HepG2 (cell line): ENCODE results near the gene BBC3. TPM values are rescaled to one million over a fixed set of nuclear protein-coding genes. Genes with fewer than 3 reads are reported as not detected.

Experiments used
- ATAC-seq: fragments of 200-7000 bp; cut with Tn5 transposase; 3 replicates; pipeline ENCODE4 v1.9.1; 2020; ENCODE audit warnings: mild to moderate bottlenecking, moderate library complexity
- BruUV-seq: library from RNA; stranded (reverse); fragments of 400-500 nt; replicated peaks from 2 replicates; lab custom pipeline; 2021; lab: Mats Ljungman, UMichigan
- CTCF ChIA-PET: fragments of 300-600 bp; formaldehyde crosslinking; extraction: SDS; loops from one replicate; lab custom pipeline; 2021; ENCODE audit warnings: low total read pairs, inconsistent platforms, low intra/inter-chr PET ratio; lab: Yijun Ruan, JAX
- POLR2A ChIA-PET: fragments of 350-600 bp; sonication (Branson Sonifier 250); formaldehyde crosslinking; loops from one replicate; lab custom pipeline; 2020; ENCODE audit warnings: antibody characterized with exemption, inconsistent platforms; lab: Yijun Ruan, JAX
- DNase-seq: peaks from one replicate; pipeline ENCODE4 v3.0.0-alpha.2; 2015; ENCODE audit warnings: low spot score
- FAIRE-seq: peaks from 3 replicates; lab custom pipeline; 2011; peaks lifted over from hg19 to GRCh38; lab: Jason Lieb, UNC
- H2AFZ ChIP-seq: one replicate; pipeline ENCODE4 v1.6.1; 2011; ENCODE audit warnings: low read length, inconsistent platforms
- H3K27ac ChIP-seq: fragments of 300-600 bp; 3 replicates; pipeline ENCODE4 v1.8.0; 2011; ENCODE audit warnings: mixed run types, mild to moderate bottlenecking, mixed read lengths, low read length, inconsistent platforms; ENCODE audit not compliant: insufficient read depth; ENCODE audit errors: extremely low read length
- H3K27me3 ChIP-seq, 2 experiments: fragments of 200-600 bp in 1 of 2; 2 replicates in 1 of 2; 3 replicates in 1 of 2; pipeline versions ENCODE4 v1.6.0 to v1.8.0; 2011; ENCODE audit warnings: low read length in 2 of 2, mild to moderate bottlenecking in 2 of 2, moderate library complexity in 2 of 2, inconsistent platforms in 1 of 2; ENCODE audit not compliant: insufficient read depth in 2 of 2, control insufficient read depth in 1 of 2
- H3K36me3 ChIP-seq, 2 experiments: fragments of 200-600 bp in 1 of 2; replicated peaks in 1 of 2; 2 replicates in 1 of 2; 3 replicates in 1 of 2; pipeline versions ENCODE4 v1.5.1 to v1.8.0; 2011; ENCODE audit warnings: low read length in 2 of 2, inconsistent platforms in 1 of 2; ENCODE audit not compliant: insufficient read depth in 2 of 2, control insufficient read depth in 1 of 2
- H3K4me1 ChIP-seq: 2 replicates; pipeline ENCODE4 v1.5.1; 2012; ENCODE audit warnings: low read length, inconsistent platforms; ENCODE audit not compliant: insufficient read depth
- H3K4me2 ChIP-seq: 2 replicates; pipeline ENCODE4 v1.6.0; 2011; ENCODE audit warnings: low read depth, low read length, inconsistent platforms
- H3K4me3 ChIP-seq, 3 experiments: fragments of 200-600 bp in 1 of 3; sonication (generic), shearing (Covaris generic) in 1 of 3; replicated peaks in 1 of 3; 2 replicates each; pipeline ENCODE4 v1.5.1; 2011 to 2016; ENCODE audit warnings: low read length in 3 of 3, inconsistent platforms in 2 of 3, low read depth in 2 of 3, mild to moderate bottlenecking in 2 of 3, control low read depth in 1 of 3, mixed read lengths in 1 of 3; ENCODE audit not compliant: insufficient read depth in 1 of 3
- H3K79me2 ChIP-seq: one replicate; pipeline ENCODE4 v1.6.1; 2011; ENCODE audit warnings: low read length, inconsistent platforms; ENCODE audit not compliant: insufficient read depth
- H3K9ac ChIP-seq: 2 replicates; pipeline ENCODE4 v1.6.0; 2011; ENCODE audit warnings: mild to moderate bottlenecking, low read depth, low read length, inconsistent platforms; ENCODE audit not compliant: insufficient read depth
- H3K9me3 ChIP-seq: 2 replicates; pipeline ENCODE4 v1.5.1; 2012; ENCODE audit warnings: mild to moderate bottlenecking, low read length
- H4K20me1 ChIP-seq: 2 replicates; pipeline ENCODE4 v1.6.0; 2011; ENCODE audit warnings: inconsistent platforms, mild to moderate bottlenecking, low read length, moderate library complexity; ENCODE audit not compliant: insufficient read depth
- MIER2 ChIP-seq: IDR thresholded peaks from 2 replicates; pipeline ENCODE4 v1.6.1; 2016; ENCODE audit warnings: missing biosample characterization, missing genetic modification reagents
- MIER3 ChIP-seq: IDR thresholded peaks from 2 replicates; pipeline ENCODE4 v1.6.1; 2016; ENCODE audit warnings: missing compliant biosample characterization, borderline replicate concordance
- RFX3 ChIP-seq: IDR thresholded peaks from 2 replicates; pipeline ENCODE4 v1.6.1; 2016; ENCODE audit warnings: missing biosample characterization, missing genetic modification reagents
- SATB2 ChIP-seq: sonication (generic); formaldehyde crosslinking; IDR thresholded peaks from 2 replicates; pipeline ENCODE4 v1.5.0; 2020; ENCODE audit warnings: missing genetic modification reagents
- SMARCC2 ChIP-seq: fragments of 450-650 bp; IDR thresholded peaks from 2 replicates; pipeline ENCODE4 v1.6.1; 2017; ENCODE audit warnings: antibody characterized with exemption, mild to moderate bottlenecking
- SOX6 ChIP-seq, 2 experiments: fragments of 450-650 bp in 1 of 2; sonication (generic) in 1 of 2; formaldehyde crosslinking in 1 of 2; IDR thresholded peaks; 2 replicates each; pipeline versions ENCODE4 v1.4.0 to v1.6.1; 2017 to 2020; ENCODE audit warnings: antibody characterized with exemption in 1 of 2, mild to moderate bottlenecking in 1 of 2, missing genetic modification reagents in 1 of 2
- TBP ChIP-seq: sonication (generic); formaldehyde crosslinking; IDR thresholded peaks from 2 replicates; pipeline ENCODE4 v1.5.0; 2020; ENCODE audit warnings: missing genetic modification reagents
- TCF7L2 ChIP-seq: IDR thresholded peaks from 2 replicates; pipeline ENCODE4 v1.6.1; 2011; ENCODE audit warnings: mild to moderate bottlenecking, low read depth, low read length, moderate library complexity
- ZNF33A ChIP-seq: sonication (generic); formaldehyde crosslinking; IDR thresholded peaks from 2 replicates; pipeline ENCODE4 v1.5.1; 2020; ENCODE audit warnings: missing genetic modification reagents, mild to moderate bottlenecking, moderate library complexity, borderline replicate concordance
- ZNF776 ChIP-seq: sonication (generic); formaldehyde crosslinking; IDR thresholded peaks from 2 replicates; pipeline ENCODE4 v1.4.0; 2020; ENCODE audit warnings: mild to moderate bottlenecking, missing genetic modification reagents
- ZSCAN20 ChIP-seq: sonication (generic); formaldehyde crosslinking; IDR thresholded peaks from 2 replicates; pipeline ENCODE4 v1.4.0; 2020; ENCODE audit warnings: missing genetic modification reagents, mild to moderate bottlenecking, borderline replicate concordance
- WGBS: methylation state at CpG from one replicate; pipeline ENCODE4 v1.1.6; 2017; ENCODE audit warnings: low lambda C conversion rate; 5-methylcytosine and 5-hydroxymethylcytosine counted together
- in situ Hi-C: cut with HindIII; loops from 2 replicates; pipeline ENCODE4 v1.10.0; 2017; ENCODE audit warnings: low pct_unique_long_range_greater_than_20kb; ENCODE audit not compliant: extremely low pct_ligation_motif_present
- intact Hi-C: fragments of 100-400 bp; cut with micrococcal nuclease; formaldehyde crosslinking; loops from one replicate; pipeline ENCODE4 v1.10.0; 2022; ENCODE audit not compliant: unreplicated experiment
- polyA plus RNA-seq, 8 experiments: library from polyadenylated mRNA; depleted of rRNA in 3 of 8; stranded (reverse) in 7 of 8; unstranded in 1 of 8; fragments of >200 nt; fragmentation: Illumina TruSeq in 4 of 8; extraction: Trizol in 4 of 8; gene quantifications; 2 replicates each; pipeline versions ENCODE4 v1.2.1 to v1.2.3, GENCODE V29; 2011 to 2016; ENCODE audit warnings: low read depth in 4 of 8, missing spikeins in 1 of 8, mixed read lengths in 1 of 8; ENCODE audit not compliant: insufficient read depth in 1 of 8
- total RNA-seq, 5 experiments: library from RNA; depleted of rRNA; stranded (reverse); fragments of >200 nt; fragmentation: Illumina TruSeq; extraction: Trizol; gene quantifications; 2 replicates each; pipeline ENCODE4 v1.2.3, GENCODE V29; 2016; ENCODE audit warnings: low read depth in 1 of 5

The BBC3 gene
- total and polyA plus RNA-seq, 2 of the 13 experiments (the other 11 are each of a cell fraction or from before 2014, with no cell fraction given) = 6.1 to 8.8 TPM

DNA sequence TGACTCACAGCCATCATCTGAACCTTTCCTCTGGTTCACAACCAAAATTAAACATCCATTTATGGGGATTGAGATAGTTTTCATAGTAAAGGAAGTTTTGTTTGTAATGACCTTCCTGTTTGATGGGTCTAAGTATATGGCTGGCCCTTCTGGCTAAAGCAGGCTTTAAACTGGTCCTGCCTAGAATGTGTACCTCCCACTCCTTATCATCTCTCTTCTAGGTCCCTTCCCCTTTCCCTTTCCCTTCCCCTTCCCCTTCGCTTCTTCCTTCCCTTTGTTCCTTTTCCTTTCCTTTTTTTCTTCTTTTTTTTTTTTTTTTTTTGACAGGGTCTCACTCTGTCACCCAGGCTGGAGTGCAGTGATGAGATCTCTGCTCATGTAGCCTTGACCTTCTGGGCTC lies 35.6 kb downstream of the BBC3 start:
- ATAC-seq (no peak), FAIRE-seq (no peak), DNase-seq (no peak)
- Histone ChIP-seq H3K27me3 (no peaks in the 10 kb centered on the region), H3K4me3 (no peak overlapping the region), H3K4me2 (no peak overlapping the region), H3K4me1 (peaks cover 13% of the 10 kb centered on the region), H3K27ac (no peak overlapping the region), H3K9me3 (no peaks in the 10 kb centered on the region), H3K9ac (no peak overlapping the region), H3K36me3 (peaks cover 20 to 43% of the 10 kb centered on the region in 2 experiments), H2AFZ (no peak overlapping the region), H4K20me1 (no peaks in the 10 kb centered on the region), H3K79me2 (peaks cover 9% of the 10 kb centered on the region)
- POLR2A ChIA-PET = no interaction called here
- TF ChIP-seq MIER2 (CRISPR knock-in tag) (no peak), SATB2 (CRISPR knock-in tag) (no peak), TCF7L2 (no peak), SMARCC2 (no peak), ZSCAN20 (CRISPR knock-in tag) (no peak), TBP (CRISPR knock-in tag) (no peak), MIER3 (CRISPR knock-in tag) (no peak), RFX3 (CRISPR knock-in tag) (no peak), SOX6 (IDR thresholded peaks at IDR 0.05) (no peak), SOX6 (CRISPR knock-in tag; IDR thresholded peaks at IDR 0.05) (no peak), ZNF776 (CRISPR knock-in tag) (no peak), ZNF33A (no peak)
- BruUV-seq = no TSS peak
- 100% methylated on average over 1 of the region's 1 CpG for WGBS
- intact Hi-C loops = no loop called here
- CTCF ChIA-PET = no interaction called here
- in situ Hi-C loops = no loop called here
